GM19397 (cell line): ENCODE results near the gene PAXIP1.

Experiments used
- ATAC-seq: cut with Tn5 transposase; IDR thresholded peaks from one replicate; pipeline ENCODE4 v1.9.1; 2021; ENCODE audit warnings: mild to moderate bottlenecking, moderate library complexity; ENCODE audit not compliant: unreplicated experiment

PAXIP1 gene

DNA sequence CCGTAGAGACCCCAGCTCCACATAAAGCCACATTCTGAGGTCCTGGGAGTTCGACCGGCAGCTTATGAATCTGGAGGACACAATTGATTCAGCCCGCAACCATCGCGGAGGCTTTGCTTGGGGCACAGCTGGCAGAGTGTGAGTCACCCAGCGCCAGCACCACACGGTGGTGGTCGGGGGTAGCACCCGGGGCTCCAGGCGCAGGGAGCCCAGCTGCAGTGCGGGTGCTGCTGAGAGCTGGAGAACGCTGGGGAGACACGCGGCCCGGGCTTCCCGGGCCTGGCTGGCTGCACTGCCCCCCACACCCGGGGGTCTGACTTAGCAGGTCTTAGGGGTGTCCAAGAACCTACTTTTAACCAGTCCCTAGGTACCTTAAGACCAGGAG is 87.9 kb downstream of the PAXIP1 start:
- no peak for ATAC-seq

DNA sequence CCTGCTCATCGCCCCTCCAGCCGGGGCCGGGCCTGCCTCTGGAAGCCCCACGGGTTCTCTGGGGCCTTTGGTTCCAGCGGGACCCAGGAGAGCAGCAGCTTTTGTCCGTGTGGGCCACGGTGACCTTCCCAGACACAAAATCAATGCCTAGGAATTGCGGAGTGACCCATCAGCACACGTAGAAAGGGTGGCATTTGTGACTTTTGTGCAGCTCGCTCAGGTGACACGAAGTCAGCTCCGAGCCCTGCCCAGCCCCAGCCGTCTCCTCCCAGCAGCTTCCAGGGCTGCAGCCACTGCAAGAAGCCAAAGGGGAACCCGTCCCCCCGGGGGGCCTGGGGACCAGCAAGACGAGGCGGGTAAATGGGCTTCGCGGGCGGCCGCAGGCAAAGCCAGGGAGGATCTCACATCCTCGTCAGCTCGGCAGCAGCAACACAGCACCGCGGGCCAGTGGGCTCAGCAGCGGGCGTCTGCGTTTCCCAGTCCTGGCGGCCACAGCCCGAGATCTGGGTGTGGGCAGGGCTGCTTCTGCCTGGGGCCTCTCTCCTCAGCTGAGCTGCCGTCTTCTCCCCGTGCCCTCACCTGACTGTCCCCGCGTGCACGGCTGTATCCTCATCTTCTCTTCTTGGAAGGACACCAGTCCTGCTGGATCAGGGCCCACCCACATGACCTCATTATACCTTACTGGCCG is 88.5 kb downstream of the PAXIP1 start:
- no peak for ATAC-seq

DNA sequence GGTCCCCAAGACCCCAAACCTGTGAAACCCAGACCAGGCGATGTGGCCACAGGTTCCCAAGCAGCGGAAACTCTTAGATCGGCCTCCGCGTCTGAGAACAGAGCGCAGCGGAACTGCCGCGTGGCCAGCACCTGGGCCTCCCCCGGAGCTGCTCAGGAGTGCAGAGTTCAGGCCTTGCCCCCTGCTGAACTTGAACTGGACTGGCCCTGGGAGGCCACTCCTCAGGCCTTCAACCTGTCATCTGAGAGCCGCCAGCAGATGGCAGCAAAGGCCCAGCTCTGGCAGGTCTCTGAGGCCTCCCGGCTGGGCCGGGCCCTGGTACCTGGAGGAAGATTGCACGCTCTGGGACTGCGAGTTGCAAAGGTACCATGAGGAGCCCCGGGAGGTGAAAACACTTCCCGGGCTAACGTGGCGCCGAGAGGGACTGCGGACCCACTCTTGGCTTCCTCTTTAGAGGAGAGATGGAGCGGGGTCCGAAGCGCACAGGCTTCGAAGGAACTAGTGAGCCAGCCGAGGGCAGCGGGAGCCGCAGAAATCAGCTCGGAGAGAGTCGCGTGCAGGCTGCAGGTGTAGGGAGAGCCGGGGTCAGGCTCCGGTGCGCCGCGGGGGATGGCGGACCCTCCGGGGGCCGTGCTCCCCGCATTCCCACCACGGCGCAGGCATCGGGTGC is 89.2 kb downstream of the PAXIP1 start:
- ATAC-seq: peak; percentile 98

DNA sequence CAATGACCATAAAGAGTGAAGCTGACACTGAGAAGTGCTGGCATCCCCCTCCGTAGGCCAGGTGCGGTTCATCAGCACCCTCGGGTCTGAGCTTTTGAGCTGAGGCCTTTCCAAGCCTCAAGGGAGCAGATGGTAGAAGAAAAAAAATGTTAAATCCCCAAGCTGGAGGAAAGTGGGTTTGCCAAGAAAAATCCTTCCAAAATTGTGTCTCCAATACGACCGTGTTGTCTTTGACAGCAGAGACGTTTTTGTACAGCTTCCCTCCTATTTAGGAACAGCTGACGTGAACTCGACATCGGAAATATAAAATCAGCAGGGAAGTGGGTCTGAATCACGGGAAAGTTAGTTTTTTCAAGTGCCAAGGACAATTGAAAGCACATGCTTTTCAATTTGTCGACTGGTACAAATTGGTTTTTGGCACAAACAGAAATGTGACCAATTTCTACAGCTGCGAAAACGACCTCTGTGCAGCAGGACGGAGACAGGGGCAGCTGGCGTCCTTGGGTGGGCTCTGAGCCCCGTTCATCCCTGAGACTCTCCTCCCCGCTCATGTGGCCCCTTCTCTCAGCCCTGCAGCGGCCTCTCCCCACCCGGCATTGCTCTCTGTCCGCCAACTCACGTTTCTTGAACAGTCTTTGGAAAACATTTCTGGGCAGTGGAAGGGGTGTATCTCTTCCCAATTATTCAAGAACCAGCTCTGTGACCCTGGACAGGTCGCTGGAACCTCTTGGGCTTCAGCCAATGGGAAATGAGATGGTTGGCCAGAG is 89.9 kb downstream of the PAXIP1 start:
- no peak for ATAC-seq

DNA sequence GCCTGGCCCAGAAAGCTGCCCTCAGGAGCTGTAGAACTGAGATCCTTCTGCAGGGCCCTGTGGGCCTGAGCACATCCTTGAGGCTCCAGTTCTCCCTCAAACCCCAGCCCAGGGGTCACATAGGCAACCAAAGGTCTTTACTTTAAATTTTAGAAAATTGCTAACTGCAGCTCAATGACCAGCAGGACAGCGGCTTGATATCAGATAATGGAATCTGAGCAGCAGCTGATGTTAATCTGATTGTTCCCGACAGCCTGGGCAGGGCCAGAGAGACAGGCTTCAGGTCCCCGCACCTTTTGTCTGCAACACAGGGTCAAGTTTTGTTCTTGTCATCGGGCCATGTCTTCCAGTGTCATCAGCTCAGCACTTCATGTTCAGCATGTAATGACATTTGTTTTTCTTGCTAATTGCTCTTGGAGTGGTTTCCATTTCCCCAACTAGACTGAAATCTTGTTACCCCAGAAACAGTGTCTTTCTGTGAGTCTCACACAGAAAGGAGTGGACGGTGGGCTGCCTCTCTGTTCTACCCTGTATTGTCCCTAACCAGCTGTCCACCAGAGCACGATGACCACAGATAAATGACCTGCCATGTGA is 91.0 kb downstream of the PAXIP1 start:
- no peak for ATAC-seq

DNA sequence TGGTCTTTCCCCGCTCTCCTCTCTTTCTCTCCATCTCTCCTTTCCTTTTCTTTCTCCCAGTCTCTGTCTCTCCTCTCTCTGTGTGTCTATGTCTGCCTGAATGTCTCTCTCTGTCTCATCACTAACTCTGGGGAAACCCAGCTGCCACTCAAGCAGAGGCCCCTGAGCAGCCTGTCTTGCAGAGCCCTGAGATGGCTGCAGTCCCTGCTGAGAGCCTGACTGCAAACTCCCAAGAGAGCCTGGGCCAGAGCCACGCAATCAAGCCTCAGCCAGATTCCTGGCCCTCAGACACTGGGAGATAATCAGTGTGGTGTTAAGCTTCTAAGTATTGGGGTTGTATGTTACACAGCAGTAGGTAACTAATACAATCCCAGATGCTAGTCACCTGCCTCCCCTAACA is 91.5 kb downstream of the PAXIP1 start:
- ATAC-seq: no peak

DNA sequence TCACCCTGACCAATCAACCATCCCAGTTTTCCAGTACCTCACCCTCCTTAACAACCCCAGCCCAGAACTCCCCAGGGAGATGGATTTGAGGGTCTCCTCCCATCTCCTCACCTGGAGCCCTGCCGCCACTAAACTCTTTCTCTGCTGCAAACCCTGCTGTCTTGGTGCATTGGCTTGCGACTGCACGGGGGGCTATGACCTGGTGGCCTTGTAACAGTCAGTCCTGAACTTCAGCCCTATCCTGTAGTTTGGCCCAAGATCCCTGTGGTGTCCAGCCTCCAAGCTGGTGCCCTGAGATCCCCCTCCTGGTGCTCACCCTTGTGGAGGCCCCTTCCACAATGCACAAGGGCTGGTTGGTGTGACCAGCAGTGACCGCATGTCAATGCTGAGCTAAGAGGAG is 91.9 kb downstream of the PAXIP1 start:
- no peak for ATAC-seq

DNA sequence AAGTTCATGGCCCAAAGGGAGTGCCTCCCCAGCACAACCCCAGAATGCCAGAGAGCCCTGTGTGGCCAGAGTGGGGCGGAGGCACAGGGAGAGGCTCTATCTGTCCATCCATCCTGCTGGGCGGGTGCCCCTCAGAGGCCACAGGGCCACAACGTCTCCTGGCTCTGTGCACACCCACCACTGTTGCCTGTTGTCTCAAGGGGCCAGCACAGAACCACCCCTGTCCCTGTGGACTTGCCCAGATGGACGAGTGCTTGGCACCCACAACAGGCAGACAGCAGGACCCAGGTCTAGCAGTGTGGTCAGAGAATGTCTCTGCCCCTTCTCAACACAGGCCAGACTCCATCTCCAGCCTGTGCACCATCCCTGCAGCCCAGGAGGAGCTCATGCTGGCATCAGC is 92.8 kb downstream of the PAXIP1 start:
- no peak for ATAC-seq

DNA sequence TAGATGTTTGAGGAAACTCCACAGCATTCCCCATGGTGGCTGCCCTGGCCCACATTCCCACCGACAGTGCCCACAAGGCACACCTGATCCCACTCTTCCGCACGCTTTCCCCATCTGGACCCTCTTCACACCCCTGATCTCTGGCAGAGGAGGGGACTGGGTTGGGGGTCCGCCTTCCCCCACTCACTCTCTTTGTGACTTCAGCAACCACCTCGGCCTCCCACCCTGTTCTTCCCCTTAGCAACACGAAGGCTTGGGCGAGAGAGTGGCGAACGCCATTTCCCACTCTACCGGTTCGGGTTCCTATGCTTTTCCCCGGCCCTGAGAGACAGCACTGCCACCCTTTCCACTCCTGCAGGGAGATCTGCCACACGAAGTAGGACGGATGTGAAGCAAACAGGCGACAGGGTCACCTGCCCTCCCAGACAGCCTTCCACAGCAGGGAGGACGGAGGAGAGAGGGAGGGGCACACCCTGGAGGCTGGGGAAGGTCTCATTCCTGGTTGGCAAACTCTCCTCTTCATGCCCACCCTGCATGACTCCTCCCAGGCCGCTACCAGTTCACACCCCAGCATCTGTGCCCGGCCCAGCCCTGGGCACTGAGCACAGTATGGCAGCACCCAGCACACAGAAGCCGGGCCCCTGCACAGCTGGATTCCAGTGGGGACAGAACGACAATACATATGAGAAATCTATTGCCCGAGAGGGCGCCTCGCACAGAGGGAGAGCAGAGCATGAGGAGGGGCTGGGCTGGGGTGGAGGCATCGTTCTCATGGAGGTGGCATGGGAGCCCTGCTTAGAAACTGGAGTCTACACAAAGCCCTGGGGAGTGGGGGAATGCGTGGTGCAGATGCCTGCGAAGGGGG is 93.5 kb downstream of the PAXIP1 start:
- no peak for ATAC-seq

DNA sequence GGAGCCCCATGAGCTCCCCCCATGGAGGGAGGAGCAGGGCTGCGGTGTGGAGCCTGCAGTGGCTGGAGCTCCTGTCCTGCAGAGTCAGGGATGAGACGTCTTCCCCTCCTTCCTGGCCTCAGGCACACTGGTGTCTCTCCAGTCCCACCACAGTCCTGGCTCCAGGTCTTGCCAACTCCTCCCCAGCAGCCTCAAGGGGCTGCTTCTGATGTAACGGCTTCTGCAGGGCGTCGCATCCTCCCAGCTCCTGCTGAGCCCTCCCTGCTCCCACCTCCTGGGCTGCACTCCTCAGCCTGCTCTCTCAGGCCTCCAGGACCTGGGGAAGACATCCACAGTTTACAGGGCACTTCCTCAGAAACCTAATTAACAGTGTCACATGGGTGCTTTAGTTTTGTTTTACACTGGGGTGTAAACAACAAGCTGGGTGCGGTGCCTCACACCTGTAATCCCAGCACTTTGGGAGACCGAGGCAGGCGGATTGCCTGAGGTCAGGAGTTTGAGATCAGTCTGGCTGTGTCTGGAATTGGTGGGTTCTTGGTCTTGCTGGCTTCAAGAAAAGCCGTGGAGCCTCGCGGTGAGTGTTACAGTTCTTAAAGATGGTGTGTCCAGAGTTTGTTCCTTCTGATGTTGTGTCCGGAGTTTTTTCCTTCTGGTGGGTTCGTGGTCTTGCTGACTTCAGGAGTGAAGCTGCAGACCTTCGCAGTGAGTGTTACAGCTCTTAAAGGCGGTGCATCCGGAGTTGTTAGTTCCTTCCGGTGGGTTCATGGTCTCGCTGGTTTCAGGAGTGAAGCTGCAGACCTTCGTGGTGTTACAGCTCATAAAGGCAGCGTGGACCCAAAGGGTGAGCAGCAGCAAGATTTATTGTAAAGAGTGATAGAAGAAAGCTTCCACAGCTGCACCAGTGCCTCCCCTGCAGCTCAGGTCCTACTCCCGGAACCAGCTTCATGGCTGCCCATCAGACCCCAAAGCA is 95.0 kb downstream of the PAXIP1 start:
- ATAC-seq: no peak

DNA sequence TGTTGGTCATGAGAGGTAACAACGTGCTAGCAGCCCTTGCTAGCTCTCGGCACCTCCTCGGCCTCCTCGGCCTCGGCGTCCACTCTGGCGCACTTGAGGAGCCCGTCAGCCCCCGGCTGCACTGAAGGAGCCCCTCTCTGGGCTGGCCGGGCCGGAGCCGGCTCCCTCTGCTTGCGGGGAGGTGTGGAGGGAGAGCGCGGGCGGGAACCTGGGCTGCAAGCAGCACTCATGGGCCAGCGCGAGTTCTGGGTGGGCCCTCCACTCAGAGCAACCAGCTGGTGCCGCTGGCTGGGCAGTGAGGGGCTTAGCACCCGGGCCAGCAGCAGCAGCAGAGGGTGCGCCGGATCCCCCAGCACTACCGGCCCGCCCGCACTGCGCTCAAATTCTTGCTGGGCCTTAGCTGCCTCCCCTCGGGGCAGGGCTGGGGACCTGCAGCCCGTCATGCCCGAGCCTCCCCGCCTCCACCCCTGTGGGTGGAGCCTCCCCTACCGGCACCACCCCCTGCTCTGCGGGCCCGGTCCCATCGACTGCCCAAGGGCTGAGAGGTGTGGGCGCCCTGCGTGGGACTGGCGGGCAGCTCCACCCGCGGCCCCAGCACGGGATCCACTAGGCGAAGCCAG is 96.1 kb downstream of the PAXIP1 start:
- no peak for ATAC-seq

DNA sequence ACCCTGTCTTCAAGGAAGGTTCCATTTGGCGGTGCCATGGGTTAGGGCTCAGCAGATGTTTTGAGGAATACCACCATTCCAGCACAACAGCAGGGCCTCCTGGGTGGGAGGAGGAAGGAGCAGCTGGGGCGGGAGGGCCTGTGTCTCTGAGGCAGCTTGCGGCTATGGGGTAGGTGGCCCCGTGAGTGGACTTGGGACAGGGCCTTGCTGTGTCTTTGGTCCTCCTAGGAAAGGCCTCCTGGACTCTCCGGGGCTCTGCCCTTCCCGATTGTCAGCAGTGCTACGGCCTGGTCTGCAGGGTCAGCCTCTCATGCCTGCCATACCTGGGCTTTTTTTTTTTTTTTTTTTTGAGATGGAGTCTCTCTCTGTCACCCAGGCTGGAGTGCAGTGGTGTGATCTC is 96.7 kb downstream of the PAXIP1 start:
- no peak for ATAC-seq

DNA sequence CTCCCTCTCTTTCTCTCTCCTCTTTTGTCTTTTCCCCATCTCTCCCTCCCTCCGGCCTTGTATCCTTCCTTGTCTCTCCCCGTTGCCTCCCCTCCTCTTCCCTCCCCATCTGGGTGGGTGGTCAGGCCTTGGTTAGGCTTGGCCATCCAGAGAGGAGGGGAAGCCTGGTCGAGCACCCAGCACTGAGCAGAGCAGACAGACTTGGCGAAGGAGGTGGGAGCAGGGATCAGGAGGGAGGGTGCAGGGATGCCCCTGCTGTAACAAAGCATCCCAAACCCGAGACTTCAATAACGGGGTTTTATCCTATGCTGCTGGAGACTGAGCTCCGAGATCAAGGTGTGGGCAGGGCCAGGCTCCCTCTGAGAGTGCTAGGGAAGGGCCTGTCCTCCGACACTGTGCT is 97.3 kb downstream of the PAXIP1 start:
- ATAC-seq: no peak

DNA sequence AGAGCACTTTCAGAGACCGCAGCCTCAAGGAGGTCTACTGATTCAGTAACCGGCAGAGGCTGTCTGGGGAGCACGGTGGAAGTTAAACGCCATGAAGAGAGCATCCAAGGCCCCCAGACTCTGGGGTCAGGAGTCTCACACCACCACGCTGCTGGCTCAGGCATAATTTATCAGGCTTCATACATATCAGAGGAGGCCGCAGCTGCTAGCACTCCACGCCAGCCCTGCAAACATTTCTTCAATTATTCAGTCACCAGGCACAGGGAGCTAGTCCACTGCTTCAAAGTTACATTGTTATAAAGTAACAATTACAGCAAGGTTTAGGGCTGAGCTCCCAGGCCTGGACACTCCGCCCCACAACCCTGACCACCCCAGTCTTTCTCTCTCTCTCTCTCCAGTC is 97.8 kb downstream of the PAXIP1 start:
- no peak for ATAC-seq

DNA sequence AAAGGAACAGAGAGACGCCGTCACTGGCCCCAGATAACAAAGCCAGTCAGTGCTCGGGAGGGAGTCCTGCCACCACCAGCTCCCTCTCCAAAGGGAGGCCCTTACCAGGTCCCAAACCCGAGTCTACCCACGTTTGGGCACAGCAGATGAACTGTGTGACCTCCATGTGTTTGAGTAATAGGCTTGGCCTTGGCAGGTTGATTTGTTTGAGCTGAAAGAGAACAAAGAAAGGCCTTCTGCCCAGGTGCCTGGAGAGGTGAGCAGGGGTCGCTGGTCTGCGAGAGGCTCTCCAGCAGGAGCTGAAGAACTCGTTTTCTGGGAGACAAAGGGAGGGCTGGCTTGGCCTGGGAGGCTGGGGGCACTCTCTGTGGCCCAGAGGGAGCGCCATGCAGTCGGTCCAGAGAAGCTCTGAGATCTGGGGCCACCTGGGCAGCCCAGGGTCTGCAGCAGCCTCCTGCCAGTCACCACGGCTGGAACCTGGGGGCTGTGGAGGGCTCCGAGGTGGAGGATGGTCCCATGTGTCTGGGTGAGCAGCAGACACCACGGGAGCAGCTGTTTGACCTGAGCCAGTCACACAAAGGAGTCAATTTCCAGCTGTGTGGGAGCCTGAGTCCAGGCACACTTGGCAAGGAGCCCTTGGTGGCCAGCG is 99.7 kb downstream of the PAXIP1 start:
- no peak for ATAC-seq

DNA sequence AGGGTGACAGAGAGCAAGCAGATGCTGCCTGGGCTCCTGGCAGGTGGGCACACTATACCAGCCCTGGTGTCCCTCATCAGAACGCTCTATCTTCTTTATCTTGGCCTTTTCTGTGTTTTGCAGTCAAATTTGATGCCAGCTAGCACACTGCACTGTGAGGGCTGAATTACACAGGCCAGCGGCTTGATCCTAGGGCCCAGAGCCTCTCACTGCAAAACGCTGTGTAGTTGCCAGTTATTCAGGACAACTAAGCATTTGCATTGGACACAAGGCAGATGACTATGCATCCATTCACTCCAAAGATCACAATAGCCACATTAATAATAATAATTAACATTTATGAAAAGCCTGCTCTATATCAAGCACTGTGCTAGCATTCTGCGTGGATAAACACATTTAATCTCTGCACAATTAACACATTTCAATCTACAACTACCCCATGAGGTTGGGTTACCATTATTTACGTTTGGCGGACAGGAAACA is 100.3 kb downstream of the PAXIP1 start:
- ATAC-seq: no peak

DNA sequence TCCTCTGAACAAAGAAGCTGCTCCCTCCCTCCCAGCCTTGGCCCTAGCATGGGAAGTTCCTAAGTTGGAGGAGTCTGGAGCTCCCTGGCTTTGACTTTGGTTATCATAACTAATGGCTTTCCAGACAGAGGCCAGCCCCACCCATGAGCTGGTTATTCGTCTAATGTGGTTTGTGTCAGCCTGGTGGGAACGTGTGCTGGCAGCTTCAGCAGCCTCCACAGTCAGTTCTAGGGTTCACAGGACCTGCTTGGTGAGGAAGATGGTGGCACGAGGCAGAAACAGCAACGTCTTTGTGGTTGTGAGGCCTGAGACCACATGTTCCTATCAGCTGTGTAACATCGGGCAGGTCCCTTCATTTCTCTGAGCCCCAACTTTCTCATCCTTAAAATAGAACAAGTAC is 103.1 kb downstream of the PAXIP1 start:
- no peak for ATAC-seq

DNA sequence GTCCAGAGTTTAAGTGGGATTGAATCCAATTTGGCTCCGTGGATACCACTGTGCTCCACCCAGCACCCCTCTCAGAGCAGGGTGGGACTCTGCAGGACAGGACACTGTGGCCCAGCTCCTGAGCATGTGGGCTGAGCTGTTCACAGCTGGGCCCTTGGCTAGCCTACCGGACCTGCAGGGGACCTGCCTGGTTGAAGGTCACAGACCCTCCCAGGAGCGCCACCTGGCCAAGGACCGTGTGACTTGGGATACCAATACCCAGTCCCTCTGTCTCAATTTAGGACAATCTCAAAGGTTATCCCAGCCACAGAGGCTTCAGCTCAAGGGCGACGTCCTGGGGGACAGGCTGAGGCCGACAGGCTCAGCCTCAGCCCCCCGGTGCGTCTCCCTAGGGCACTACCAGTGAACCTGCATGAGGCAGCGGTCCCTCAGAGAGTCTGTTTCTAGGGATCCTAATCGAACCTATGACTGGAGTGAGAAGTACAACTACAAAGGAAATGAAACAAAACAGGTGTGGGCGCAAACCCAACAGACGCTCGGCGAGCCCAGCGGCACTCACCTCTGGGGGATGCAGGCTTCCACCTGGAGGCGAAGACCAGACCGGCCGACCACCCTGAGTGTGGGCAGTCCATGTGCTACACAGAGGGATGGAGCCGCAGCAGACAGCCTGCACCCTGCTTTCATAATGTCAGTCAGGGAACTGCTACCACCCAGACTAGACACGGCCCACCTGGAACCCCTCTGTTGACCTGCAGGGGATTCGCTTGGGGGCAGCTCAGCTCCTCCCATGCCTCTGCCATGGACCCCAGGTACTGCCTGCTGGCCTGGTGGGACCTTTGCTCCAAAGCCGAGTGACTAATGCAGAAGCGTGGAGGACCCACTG is 103.7 kb downstream of the PAXIP1 start:
- no peak for ATAC-seq
